NB4 (cell line): ENCODE results near the gene EXOC6.

Source experiments
- DNase-seq: peaks from one replicate; pipeline ENCODE4 v3.0.0; 2010; ENCODE audit warnings: low read depth
- H3K4me3 ChIP-seq: one replicate; pipeline ENCODE4 v1.5.1; 2011; ENCODE audit warnings: mild to moderate bottlenecking, low read depth, low read length, moderate library complexity
- MYC ChIP-seq: IDR thresholded peaks from 2 replicates; pipeline ENCODE4 v1.6.1; 2011; ENCODE audit warnings: low read depth, low read length
- POLR2A ChIP-seq: IDR thresholded peaks from 2 replicates; pipeline ENCODE4 v1.6.1; 2011; ENCODE audit warnings: mild to moderate bottlenecking; ENCODE audit not compliant: insufficient read length; ENCODE audit errors: extremely low read depth
- TF ChIP-seq, protein P1 (sequence below): IDR thresholded peaks from one replicate; pipeline ENCODE4 v1.5.1; 2012; ENCODE audit warnings: low read depth, low read length
- TF ChIP-seq, protein P2 (sequence below): IDR thresholded peaks from 2 replicates; pipeline ENCODE4 v1.6.1; 2011; ENCODE audit warnings: low read depth, low read length

EXOC6 gene

DNA sequence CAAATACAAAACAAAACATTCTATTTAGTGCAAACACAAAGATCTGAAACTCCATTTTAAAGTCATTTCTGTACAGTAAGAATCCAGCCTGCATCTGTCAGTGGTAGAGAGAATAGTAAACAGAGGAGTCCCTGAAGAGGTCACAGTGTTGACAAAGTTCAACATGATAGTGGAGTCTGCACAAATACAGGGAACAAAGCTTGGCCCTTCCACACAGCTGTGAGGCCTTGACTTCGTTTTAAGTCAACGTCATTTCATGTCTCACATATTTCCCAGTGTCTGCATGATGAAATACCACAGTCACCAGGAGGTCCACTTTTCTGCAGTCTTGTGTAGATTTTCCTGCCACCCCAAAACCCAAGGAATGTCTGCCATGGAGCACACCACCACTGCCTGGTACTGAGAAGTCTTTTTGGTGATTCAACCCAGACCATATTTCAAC, 258.3 kb downstream of the EXOC6 start:
- TF ChIP-seq POLR2A (no peak), MYC (no peak)
- TF ChIP-seq, protein P1, sequence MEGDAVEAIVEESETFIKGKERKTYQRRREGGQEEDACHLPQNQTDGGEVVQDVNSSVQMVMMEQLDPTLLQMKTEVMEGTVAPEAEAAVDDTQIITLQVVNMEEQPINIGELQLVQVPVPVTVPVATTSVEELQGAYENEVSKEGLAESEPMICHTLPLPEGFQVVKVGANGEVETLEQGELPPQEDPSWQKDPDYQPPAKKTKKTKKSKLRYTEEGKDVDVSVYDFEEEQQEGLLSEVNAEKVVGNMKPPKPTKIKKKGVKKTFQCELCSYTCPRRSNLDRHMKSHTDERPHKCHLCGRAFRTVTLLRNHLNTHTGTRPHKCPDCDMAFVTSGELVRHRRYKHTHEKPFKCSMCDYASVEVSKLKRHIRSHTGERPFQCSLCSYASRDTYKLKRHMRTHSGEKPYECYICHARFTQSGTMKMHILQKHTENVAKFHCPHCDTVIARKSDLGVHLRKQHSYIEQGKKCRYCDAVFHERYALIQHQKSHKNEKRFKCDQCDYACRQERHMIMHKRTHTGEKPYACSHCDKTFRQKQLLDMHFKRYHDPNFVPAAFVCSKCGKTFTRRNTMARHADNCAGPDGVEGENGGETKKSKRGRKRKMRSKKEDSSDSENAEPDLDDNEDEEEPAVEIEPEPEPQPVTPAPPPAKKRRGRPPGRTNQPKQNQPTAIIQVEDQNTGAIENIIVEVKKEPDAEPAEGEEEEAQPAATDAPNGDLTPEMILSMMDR = no peak
- TF ChIP-seq, protein P2, sequence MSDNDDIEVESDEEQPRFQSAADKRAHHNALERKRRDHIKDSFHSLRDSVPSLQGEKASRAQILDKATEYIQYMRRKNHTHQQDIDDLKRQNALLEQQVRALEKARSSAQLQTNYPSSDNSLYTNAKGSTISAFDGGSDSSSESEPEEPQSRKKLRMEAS = no peak
- no peak for DNase-seq
- no peak overlapping the region for H3K4me3 ChIP-seq
